Endothelial cell of umbilical vein (primary cell): ENCODE measurements around the gene EEIG1.

ENCODE experiments used
- EZH2 ChIP-seq: IDR thresholded peaks from 2 replicates; pipeline ENCODE4 v1.6.1; 2012; ENCODE audit warnings: borderline replicate concordance, low read depth, mild to moderate bottlenecking, moderate library complexity, low read length, inconsistent platforms; ENCODE audit not compliant: severe bottlenecking
- GATA2 ChIP-seq: IDR thresholded peaks from 2 replicates; pipeline ENCODE4 v1.7.0; 2011; ENCODE audit warnings: low read depth, mild to moderate bottlenecking, moderate library complexity, mixed read lengths, low read length; ENCODE audit not compliant: insufficient read length, insufficient read depth
- JUN ChIP-seq: IDR thresholded peaks from 2 replicates; pipeline ENCODE4 v1.6.1; 2011; ENCODE audit warnings: borderline replicate concordance, low read depth; ENCODE audit not compliant: insufficient read length, insufficient read depth
- POLR2A ChIP-seq: IDR thresholded peaks from 2 replicates; pipeline ENCODE4 v1.6.1; 2012; ENCODE audit warnings: low read depth, mild to moderate bottlenecking, control low read depth, low read length
- TF ChIP-seq, protein P1 (sequence below), 2 donors: IDR thresholded peaks; 1 replicate in 1 of 2; 2 replicates in 1 of 2; pipeline ENCODE4 v1.5.1; 2011; ENCODE audit warnings: low read length in 2 of 2, mild to moderate bottlenecking in 2 of 2, moderate library complexity in 2 of 2, control low read depth in 1 of 2, inconsistent platforms in 1 of 2, low read depth in 1 of 2; ENCODE audit not compliant: insufficient read depth in 1 of 2; ENCODE audit errors: extremely low read depth in 1 of 2
- TF ChIP-seq, protein P2 (sequence below): IDR thresholded peaks from 2 replicates; pipeline ENCODE4 v1.6.1; 2011; ENCODE audit not compliant: insufficient read depth, insufficient read length

DNA sequence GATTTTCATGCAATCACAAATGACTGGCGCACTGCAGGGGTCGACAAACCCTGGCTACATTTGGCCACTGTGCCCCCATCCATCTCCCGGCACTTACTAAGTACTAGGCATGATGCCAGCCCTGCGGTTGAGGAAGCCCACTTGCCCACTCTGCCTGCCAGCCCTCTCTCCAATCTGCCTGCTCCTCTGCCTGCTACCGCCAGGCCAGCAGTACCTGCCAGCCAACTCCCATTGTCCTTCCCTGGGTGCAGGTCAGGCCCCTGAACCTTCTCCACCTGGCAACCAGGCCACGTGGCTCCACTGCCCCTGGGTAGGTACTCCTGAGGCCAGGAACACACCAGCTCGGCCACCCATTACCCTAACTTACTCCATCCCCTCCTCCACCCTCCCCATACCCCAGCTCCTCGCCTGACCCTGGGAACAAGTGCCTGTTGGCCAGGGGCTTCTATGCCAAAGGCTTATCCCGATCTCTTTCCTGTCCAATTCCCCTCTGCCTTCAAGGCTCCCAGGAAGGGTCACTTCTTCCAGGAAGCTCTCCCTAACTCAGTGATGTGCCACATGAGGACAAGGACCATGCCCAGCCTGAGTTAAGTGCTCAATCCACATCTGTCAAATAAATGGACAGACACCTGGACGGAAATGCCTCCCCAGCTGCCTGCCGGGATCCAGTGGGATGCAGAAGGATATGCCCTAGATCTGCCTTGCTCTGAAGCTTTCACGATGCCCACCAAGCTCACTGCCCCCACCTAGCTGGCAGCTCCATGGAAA, 6.6 kb downstream of the EEIG1 start:
- TF ChIP-seq, protein P1, sequence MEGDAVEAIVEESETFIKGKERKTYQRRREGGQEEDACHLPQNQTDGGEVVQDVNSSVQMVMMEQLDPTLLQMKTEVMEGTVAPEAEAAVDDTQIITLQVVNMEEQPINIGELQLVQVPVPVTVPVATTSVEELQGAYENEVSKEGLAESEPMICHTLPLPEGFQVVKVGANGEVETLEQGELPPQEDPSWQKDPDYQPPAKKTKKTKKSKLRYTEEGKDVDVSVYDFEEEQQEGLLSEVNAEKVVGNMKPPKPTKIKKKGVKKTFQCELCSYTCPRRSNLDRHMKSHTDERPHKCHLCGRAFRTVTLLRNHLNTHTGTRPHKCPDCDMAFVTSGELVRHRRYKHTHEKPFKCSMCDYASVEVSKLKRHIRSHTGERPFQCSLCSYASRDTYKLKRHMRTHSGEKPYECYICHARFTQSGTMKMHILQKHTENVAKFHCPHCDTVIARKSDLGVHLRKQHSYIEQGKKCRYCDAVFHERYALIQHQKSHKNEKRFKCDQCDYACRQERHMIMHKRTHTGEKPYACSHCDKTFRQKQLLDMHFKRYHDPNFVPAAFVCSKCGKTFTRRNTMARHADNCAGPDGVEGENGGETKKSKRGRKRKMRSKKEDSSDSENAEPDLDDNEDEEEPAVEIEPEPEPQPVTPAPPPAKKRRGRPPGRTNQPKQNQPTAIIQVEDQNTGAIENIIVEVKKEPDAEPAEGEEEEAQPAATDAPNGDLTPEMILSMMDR (IDR thresholded peaks at IDR 0.05; ENCODE audit: extremely low read depth in 1 of 2, insufficient read depth in 1 of 2, low read depth in 1 of 2, low read length in 2 of 2): no peak
- TF ChIP-seq GATA2 (no peak), POLR2A (no peak), EZH2 (no peak), JUN (no peak)
- TF ChIP-seq, protein P2, sequence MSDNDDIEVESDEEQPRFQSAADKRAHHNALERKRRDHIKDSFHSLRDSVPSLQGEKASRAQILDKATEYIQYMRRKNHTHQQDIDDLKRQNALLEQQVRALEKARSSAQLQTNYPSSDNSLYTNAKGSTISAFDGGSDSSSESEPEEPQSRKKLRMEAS: no peak
